ENCODE measurements around the gene TIMM44.

Gene TIMM44

GRCh38 chr19:7943444-7944176 is at the start of gene TIMM44:
TIMM44 (minus strand) TSS chr19:7943666; CDS start chr19:7943651, 15 bp downstream.
- DNase-seq (ENCODE audit: low read depth in 2 of 2, low spot score in 1 of 2) = peak; percentile 92 to 97

GRCh38 chr19:7992575-7992974 is 49.1 kb upstream of the TIMM44 start:
- DNase-seq (ENCODE audit: low read depth in 2 of 2, low spot score in 1 of 2) = no peak

GRCh38 chr19:7989071-7989575 is 45.7 kb upstream of the TIMM44 start:
- no peak for DNase-seq (ENCODE audit: low read depth in 2 of 2, low spot score in 1 of 2)

- DNase-seq (ENCODE audit: low read depth in 2 of 2, low spot score in 1 of 2) = no peak
Observed at GRCh38 chr19:7988307-7988706, 44.8 kb upstream of the TIMM44 start.

GRCh38 chr19:7987114-7987768 is 43.8 kb upstream of the TIMM44 start:
- no peak for DNase-seq (ENCODE audit: low read depth in 2 of 2, low spot score in 1 of 2)

- DNase-seq (ENCODE audit: low read depth in 2 of 2, low spot score in 1 of 2) = no peak
Observed at GRCh38 chr19:7986321-7987113, 43.1 kb upstream of the TIMM44 start.

GRCh38 chr19:7985481-7985911 is 42.0 kb upstream of the TIMM44 start:
- no peak for DNase-seq (ENCODE audit: low read depth in 2 of 2, low spot score in 1 of 2)

- DNase-seq (ENCODE audit: low read depth in 2 of 2, low spot score in 1 of 2) = no peak
Observed at GRCh38 chr19:7983995-7984837, 40.8 kb upstream of the TIMM44 start.

GRCh38 chr19:7983286-7983950 is 40.0 kb upstream of the TIMM44 start:
- no peak for DNase-seq (ENCODE audit: low read depth in 2 of 2, low spot score in 1 of 2)

GRCh38 chr19:7982651-7983099 is 39.2 kb upstream of the TIMM44 start:
- DNase-seq (ENCODE audit: low read depth in 2 of 2, low spot score in 1 of 2) = no peak

- no peak for DNase-seq (ENCODE audit: low read depth in 2 of 2, low spot score in 1 of 2)
Observed at GRCh38 chr19:7982103-7982502, 38.6 kb upstream of the TIMM44 start.

GRCh38 chr19:7981661-7982060 is 38.2 kb upstream of the TIMM44 start:
- no peak for DNase-seq (ENCODE audit: low read depth in 2 of 2, low spot score in 1 of 2)

GRCh38 chr19:7981199-7981598 is 37.7 kb upstream of the TIMM44 start:
- no peak for DNase-seq (ENCODE audit: low read depth in 2 of 2, low spot score in 1 of 2)

GRCh38 chr19:7980635-7981121 is 37.2 kb upstream of the TIMM44 start:
- DNase-seq (ENCODE audit: low read depth in 2 of 2, low spot score in 1 of 2) = no peak

- DNase-seq (ENCODE audit: low read depth in 2 of 2, low spot score in 1 of 2) = no peak
Observed at GRCh38 chr19:7980168-7980567, 36.7 kb upstream of the TIMM44 start.

GRCh38 chr19:7979559-7979958 is 36.1 kb upstream of the TIMM44 start:
- DNase-seq (ENCODE audit: low read depth in 2 of 2, low spot score in 1 of 2) = no peak

- no peak for DNase-seq (ENCODE audit: low read depth in 2 of 2, low spot score in 1 of 2)
Observed at GRCh38 chr19:7979011-7979410, 35.5 kb upstream of the TIMM44 start.

GRCh38 chr19:7978179-7978825 is 34.8 kb upstream of the TIMM44 start:
- DNase-seq (ENCODE audit: low read depth in 2 of 2, low spot score in 1 of 2) = no peak

GRCh38 chr19:7977723-7978040 is 34.2 kb upstream of the TIMM44 start:
- no peak for DNase-seq (ENCODE audit: low read depth in 2 of 2, low spot score in 1 of 2)
